ENCODE measurements around the gene KCNK10.

The KCNK10 gene

DNA sequence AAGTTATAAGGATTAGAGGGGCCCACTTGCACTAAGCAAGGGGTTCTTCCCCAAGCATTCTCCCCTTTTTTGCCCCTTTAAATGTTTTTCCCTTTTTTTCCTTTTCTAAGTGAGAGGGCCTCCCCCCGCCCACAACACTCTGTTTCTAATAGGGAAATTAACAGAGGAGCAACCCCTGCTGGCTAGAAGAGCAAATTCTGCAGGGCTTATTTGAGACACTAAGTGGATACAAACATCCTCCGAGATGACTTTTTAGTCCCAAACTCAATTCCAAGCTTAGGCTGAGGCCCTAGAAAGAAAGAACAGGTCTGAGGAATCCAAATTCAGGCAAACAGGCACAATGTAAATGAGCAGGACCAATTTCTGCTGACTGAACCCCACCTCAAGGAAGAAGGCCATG is 179.3 kb downstream of the KCNK10 start:
- TF ChIP-seq EZH2phosphoT487 (conservative IDR thresholded peaks at IDR 0.05; ENCODE audit: low read length), result no peak
- TF ChIP-seq, protein P1, sequence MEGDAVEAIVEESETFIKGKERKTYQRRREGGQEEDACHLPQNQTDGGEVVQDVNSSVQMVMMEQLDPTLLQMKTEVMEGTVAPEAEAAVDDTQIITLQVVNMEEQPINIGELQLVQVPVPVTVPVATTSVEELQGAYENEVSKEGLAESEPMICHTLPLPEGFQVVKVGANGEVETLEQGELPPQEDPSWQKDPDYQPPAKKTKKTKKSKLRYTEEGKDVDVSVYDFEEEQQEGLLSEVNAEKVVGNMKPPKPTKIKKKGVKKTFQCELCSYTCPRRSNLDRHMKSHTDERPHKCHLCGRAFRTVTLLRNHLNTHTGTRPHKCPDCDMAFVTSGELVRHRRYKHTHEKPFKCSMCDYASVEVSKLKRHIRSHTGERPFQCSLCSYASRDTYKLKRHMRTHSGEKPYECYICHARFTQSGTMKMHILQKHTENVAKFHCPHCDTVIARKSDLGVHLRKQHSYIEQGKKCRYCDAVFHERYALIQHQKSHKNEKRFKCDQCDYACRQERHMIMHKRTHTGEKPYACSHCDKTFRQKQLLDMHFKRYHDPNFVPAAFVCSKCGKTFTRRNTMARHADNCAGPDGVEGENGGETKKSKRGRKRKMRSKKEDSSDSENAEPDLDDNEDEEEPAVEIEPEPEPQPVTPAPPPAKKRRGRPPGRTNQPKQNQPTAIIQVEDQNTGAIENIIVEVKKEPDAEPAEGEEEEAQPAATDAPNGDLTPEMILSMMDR (IDR thresholded peaks at IDR 0.05; ENCODE audit: insufficient read depth, low read length, poor library complexity, severe bottlenecking), result no peak
- H3K9me3 ChIP-seq (ENCODE audit: insufficient read depth, low read length), result no peaks in the 10 kb centered on the region
- H3F3A ChIP-seq (ENCODE audit: insufficient read depth), result no peaks in the 10 kb centered on the region
- no peak overlapping the region for H2AFZ ChIP-seq (ENCODE audit: low read depth, low read length, severe bottlenecking)
- H3K79me2 ChIP-seq (ENCODE audit: insufficient read depth, low read length), result no peaks in the 10 kb centered on the region
- H3K9ac ChIP-seq (ENCODE audit: low read length), result no peak overlapping the region
- no peak overlapping the region for H3K4me2 ChIP-seq (ENCODE audit: low read depth, low read length, poor library complexity, severe bottlenecking)
- no peaks in the 10 kb centered on the region for H4K20me1 ChIP-seq (ENCODE audit: low read depth, low read length)
- no peaks in the 10 kb centered on the region for H3K9me2 ChIP-seq (replicated peaks; ENCODE audit: insufficient read depth, low read length)
- H3K4me3 ChIP-seq (ENCODE audit: insufficient read depth, low read length, poor library complexity, severe bottlenecking), result no peak overlapping the region
- no peaks in the 10 kb centered on the region for H3K36me3 ChIP-seq (ENCODE audit: low read length)
- no peak overlapping the region for H3K27ac ChIP-seq (ENCODE audit: low read depth, low read length)
- no peaks in the 10 kb centered on the region for H3K27me3 ChIP-seq (ENCODE audit: low read length)

DNA sequence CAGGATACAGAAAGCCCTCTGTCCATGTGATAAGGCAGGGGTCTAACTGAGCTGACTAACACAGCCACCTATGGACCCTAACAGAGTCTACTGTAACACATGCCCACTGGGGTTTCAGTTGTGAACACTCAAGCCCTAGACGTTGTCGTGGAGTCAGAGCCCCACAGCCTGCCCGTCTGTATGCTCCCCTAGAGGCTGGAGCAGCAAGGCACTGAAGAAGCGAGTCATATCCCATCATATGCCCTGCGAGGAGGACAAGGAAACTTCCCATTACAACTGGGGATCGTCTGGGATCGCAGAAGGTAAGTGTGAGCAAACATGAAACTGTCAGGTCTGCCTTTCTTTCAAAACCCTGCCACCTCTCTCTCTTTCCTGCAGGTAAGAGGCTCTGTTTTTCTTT is 180.1 kb downstream of the KCNK10 start:
- Histone ChIP-seq H3K79me2 (ENCODE audit: insufficient read depth, low read length) (no peaks in the 10 kb centered on the region), H3K9me2 (replicated peaks; ENCODE audit: insufficient read depth, low read length) (no peaks in the 10 kb centered on the region), H3K27ac (ENCODE audit: low read depth, low read length) (no peak overlapping the region), H2AFZ (ENCODE audit: low read depth, low read length, severe bottlenecking) (no peak overlapping the region), H3F3A (ENCODE audit: insufficient read depth) (no peaks in the 10 kb centered on the region), H3K9me3 (ENCODE audit: insufficient read depth, low read length) (no peaks in the 10 kb centered on the region), H4K20me1 (ENCODE audit: low read depth, low read length) (no peaks in the 10 kb centered on the region), H3K9ac (ENCODE audit: low read length) (no peak overlapping the region), H3K27me3 (ENCODE audit: low read length) (no peaks in the 10 kb centered on the region), H3K36me3 (ENCODE audit: low read length) (no peaks in the 10 kb centered on the region), H3K4me3 (ENCODE audit: insufficient read depth, low read length, poor library complexity, severe bottlenecking) (no peak overlapping the region), H3K4me2 (ENCODE audit: low read depth, low read length, poor library complexity, severe bottlenecking) (no peak overlapping the region)
- TF ChIP-seq EZH2phosphoT487 (conservative IDR thresholded peaks at IDR 0.05; ENCODE audit: low read length), result no peak
- TF ChIP-seq, protein P1 (IDR thresholded peaks at IDR 0.05; ENCODE audit: insufficient read depth, low read length, poor library complexity, severe bottlenecking), result no peak

DNA sequence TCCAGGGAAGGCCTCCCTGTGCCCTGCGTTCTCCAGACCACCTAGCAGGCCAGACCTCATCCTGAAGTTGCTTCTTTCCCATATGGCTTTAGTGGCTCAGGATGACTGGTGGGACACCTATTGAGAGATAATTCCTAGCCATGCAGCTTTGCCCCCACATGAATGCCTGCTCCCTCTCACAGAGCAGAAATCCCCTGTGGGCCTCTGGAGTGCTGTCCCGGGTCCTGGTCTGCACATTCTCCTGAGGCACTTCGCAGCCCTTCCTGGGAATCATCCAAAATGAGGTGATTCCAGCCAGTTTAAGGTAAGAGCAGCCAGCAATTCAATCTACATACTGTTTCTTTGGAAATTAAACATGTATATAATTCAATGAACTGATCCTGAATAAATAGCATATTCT is 182.2 kb downstream of the KCNK10 start:
- H3K4me3 ChIP-seq (ENCODE audit: insufficient read depth, low read length, poor library complexity, severe bottlenecking), result no peak overlapping the region
- H3K27ac ChIP-seq (ENCODE audit: low read depth, low read length), result no peak overlapping the region
- H3K4me2 ChIP-seq (ENCODE audit: low read depth, low read length, poor library complexity, severe bottlenecking), result no peak overlapping the region
- H3K79me2 ChIP-seq (ENCODE audit: insufficient read depth, low read length), result no peaks in the 10 kb centered on the region
- no peak overlapping the region for H3K9ac ChIP-seq (ENCODE audit: low read length)
- H4K20me1 ChIP-seq (ENCODE audit: low read depth, low read length), result no peaks in the 10 kb centered on the region
- TF ChIP-seq, protein P1 (IDR thresholded peaks at IDR 0.05; ENCODE audit: insufficient read depth, low read length, poor library complexity, severe bottlenecking), result no peak
- no peak for TF ChIP-seq EZH2phosphoT487 (conservative IDR thresholded peaks at IDR 0.05; ENCODE audit: low read length)
- H3K27me3 ChIP-seq (ENCODE audit: low read length), result no peaks in the 10 kb centered on the region
- H2AFZ ChIP-seq (ENCODE audit: low read depth, low read length, severe bottlenecking), result no peak overlapping the region
- no peaks in the 10 kb centered on the region for H3F3A ChIP-seq (ENCODE audit: insufficient read depth)
- no peaks in the 10 kb centered on the region for H3K36me3 ChIP-seq (ENCODE audit: low read length)
- H3K9me2 ChIP-seq (replicated peaks; ENCODE audit: insufficient read depth, low read length), result no peaks in the 10 kb centered on the region
- H3K9me3 ChIP-seq (ENCODE audit: insufficient read depth, low read length), result no peaks in the 10 kb centered on the region
